GM12875 (cell line): ENCODE data around the gene CATSPERE.

Experiments
- H3K4me3 ChIP-seq: one replicate; pipeline ENCODE4 v1.5.1; 2011; ENCODE audit warnings: low read depth, low read length, control low read depth
- CTCF ChIP-seq: IDR thresholded peaks from 2 replicates; pipeline ENCODE4 v1.5.1; 2011; ENCODE audit warnings: low read depth, mild to moderate bottlenecking, control low read depth, inconsistent platforms, low read length, moderate library complexity, borderline replicate concordance; ENCODE audit not compliant: insufficient read depth

CATSPERE gene

GRCh38 chr1:244603498-244603897 is 142.4 kb downstream of the CATSPERE start:
- H3K4me3 ChIP-seq: no peak overlapping the region
- peak; percentile 16; the same call in 1 of the 2 replicates for TF ChIP-seq CTCF

GRCh38 chr1:244605835-244606370 is 144.8 kb downstream of the CATSPERE start:
- no peak overlapping the region for H3K4me3 ChIP-seq
- no peak for TF ChIP-seq CTCF

- no peak overlapping the region for H3K4me3 ChIP-seq
- no peak for TF ChIP-seq CTCF
Measured at GRCh38 chr1:244614113-244614836, 153.2 kb downstream of the CATSPERE start.

GRCh38 chr1:244614879-244615278 is 153.8 kb downstream of the CATSPERE start:
- no peak for TF ChIP-seq CTCF
- H3K4me3 ChIP-seq: no peak overlapping the region

GRCh38 chr1:244615301-244615700 is 154.2 kb downstream of the CATSPERE start:
- no peak for TF ChIP-seq CTCF
- no peak overlapping the region for H3K4me3 ChIP-seq

- TF ChIP-seq CTCF: no peak
Measured at GRCh38 chr1:244626709-244627108, 165.6 kb downstream of the CATSPERE start.

GRCh38 chr1:244628789-244629188 is 167.7 kb downstream of the CATSPERE start:
- no peak overlapping the region for H3K4me3 ChIP-seq
- TF ChIP-seq CTCF: no peak

More at GRCh38 chr1:244626709-244627108, 165.6 kb downstream of the CATSPERE start:
- no peak overlapping the region for H3K4me3 ChIP-seq
